Measurements from ENCODE around the gene GADL1.

- no peak for TF ChIP-seq EZH2 (IDR thresholded peaks at IDR 0.05; ENCODE audit: low read depth)
- TF ChIP-seq CTCF (conservative IDR thresholded peaks at IDR 0.05), result no peak
Measured at GRCh38 chr3:30694148-30694547, 200.3 kb downstream of the GADL1 start.

All from PC-9 (cell line).